Chondrocyte (in vitro differentiated cells): Measurements from ENCODE around the gene HRNR. TPM values are rescaled to one million over a fixed set of nuclear protein-coding genes. Genes with fewer than 3 reads are reported as not detected.
A peak's percentile ranks its signal among the peaks of the same experiment; 100 is the strongest.
"Not testable (repeated sequence)": the region's sequence is repeated elsewhere in the genome, so short reads cannot be mapped to it uniquely, and the experiment has no call there.

Experiments
- DNase-seq: peaks from one replicate; pipeline ENCODE4 v3.0.0; 2021; ENCODE audit warnings: mixed read lengths, low spot score
- H3K27ac Mint-ChIP-seq: one replicate; pipeline ENCODE4 v1.8.0; 2021; ENCODE audit warnings: mild to moderate bottlenecking, moderate library complexity, mixed read lengths; ENCODE audit not compliant: unreplicated experiment
- H3K27me3 Mint-ChIP-seq: 2 replicates; pipeline ENCODE4 v1.8.0; 2021; ENCODE audit warnings: low read depth, mixed read lengths
- H3K36me3 Mint-ChIP-seq: 2 replicates; pipeline ENCODE4 v1.8.0; 2021; ENCODE audit warnings: low read depth, mixed read lengths
- H3K4me1 Mint-ChIP-seq: 2 replicates; pipeline ENCODE4 v1.8.0; 2021; ENCODE audit warnings: low read depth, mild to moderate bottlenecking, mixed read lengths
- H3K4me3 Mint-ChIP-seq: one replicate; pipeline ENCODE4 v1.8.0; 2021; ENCODE audit warnings: mild to moderate bottlenecking, moderate library complexity, mixed read lengths; ENCODE audit not compliant: unreplicated experiment
- H3K9me3 Mint-ChIP-seq: 2 replicates; pipeline ENCODE4 v1.8.0; 2021; ENCODE audit warnings: low read depth, mixed read lengths
- total RNA-seq: library from RNA; stranded (reverse); gene quantifications from 3 replicates; pipeline ENCODE4 v1.2.1, GENCODE V29; 2021
- TF ChIP-seq, protein P1 (sequence below): fragments of 200-600 bp; sonication (generic); IDR thresholded peaks from 2 replicates; pipeline ENCODE4 v1.5.0; 2021; ENCODE audit warnings: antibody characterized with exemption, mild to moderate bottlenecking, moderate library complexity

HRNR gene
- total RNA-seq, 1 donor from 2014 or later, result not detected

GRCh38 chr1:152237093-152237492 is 13.1 kb upstream of the HRNR start:
- no peaks in the 10 kb centered on the region for H3K36me3 Mint-ChIP-seq
- no peaks in the 10 kb centered on the region for H3K27me3 Mint-ChIP-seq
- H3K4me1 Mint-ChIP-seq, result no peaks in the 10 kb centered on the region
- no peak for DNase-seq
- H3K4me3 Mint-ChIP-seq, result no peak overlapping the region
- TF ChIP-seq, protein P1, sequence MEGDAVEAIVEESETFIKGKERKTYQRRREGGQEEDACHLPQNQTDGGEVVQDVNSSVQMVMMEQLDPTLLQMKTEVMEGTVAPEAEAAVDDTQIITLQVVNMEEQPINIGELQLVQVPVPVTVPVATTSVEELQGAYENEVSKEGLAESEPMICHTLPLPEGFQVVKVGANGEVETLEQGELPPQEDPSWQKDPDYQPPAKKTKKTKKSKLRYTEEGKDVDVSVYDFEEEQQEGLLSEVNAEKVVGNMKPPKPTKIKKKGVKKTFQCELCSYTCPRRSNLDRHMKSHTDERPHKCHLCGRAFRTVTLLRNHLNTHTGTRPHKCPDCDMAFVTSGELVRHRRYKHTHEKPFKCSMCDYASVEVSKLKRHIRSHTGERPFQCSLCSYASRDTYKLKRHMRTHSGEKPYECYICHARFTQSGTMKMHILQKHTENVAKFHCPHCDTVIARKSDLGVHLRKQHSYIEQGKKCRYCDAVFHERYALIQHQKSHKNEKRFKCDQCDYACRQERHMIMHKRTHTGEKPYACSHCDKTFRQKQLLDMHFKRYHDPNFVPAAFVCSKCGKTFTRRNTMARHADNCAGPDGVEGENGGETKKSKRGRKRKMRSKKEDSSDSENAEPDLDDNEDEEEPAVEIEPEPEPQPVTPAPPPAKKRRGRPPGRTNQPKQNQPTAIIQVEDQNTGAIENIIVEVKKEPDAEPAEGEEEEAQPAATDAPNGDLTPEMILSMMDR, result no peak
- peaks cover 11% of the 10 kb centered on the region for H3K9me3 Mint-ChIP-seq
- no peak overlapping the region for H3K27ac Mint-ChIP-seq

DNA sequence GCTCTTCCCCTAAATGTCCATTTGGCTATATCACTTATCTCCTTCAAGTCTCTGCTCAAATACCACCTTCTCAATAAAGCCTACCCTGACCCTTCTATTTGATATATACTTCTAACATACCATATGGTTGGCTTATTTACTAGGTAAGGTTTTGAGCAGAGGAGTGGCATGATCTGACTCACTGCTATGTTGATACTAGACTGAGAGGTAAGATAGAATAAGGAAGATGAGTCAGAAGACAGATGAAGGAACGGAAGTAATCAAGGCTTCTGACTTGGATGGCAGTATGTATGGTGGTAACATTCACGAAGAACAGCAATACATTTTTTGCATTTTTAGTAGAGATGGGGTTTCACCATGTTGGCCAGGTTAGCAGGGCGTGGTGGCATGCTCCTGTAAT is 4.8 kb upstream of the HRNR start:
- Mint-ChIP-seq H3K9me3 (no peaks in the 10 kb centered on the region), H3K4me1 (no peaks in the 10 kb centered on the region), H3K27ac (no peak overlapping the region), H3K27me3 (peaks cover 9% of the 10 kb centered on the region), H3K36me3 (no peaks in the 10 kb centered on the region), H3K4me3 (no peak overlapping the region)
- DNase-seq, result no peak
- TF ChIP-seq, protein P1, result no peak

DNA sequence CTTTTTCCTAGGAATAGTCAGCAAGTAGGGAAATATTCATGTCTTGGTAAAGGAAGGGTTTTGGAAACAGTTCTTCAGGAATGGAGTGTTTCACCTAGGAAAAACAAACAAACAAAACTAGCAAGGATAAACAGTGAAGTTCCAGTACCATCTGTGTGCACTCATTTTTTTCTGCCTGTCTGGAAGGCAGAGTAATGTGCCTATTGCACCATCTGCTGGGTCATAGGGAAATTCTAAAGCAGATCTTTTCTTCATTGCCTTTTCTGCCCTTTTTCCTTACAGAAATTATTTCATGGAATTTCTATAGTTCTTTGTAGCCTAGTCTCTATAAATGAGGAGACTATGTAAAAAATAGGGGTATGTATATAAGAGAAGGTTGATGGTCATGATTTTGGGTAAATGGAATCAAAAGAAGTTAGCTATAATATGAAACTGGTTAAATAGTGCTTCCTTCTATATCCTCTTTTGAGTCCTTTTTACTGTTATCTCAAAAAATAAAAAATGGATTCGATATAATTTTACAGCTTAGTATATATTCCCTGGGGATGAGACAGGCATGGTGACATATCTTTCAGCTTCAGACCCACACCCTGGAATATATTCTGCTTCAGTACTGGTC is 3.4 kb upstream of the HRNR start:
- Mint-ChIP-seq H3K4me3 (no peak overlapping the region), H3K27ac (no peak overlapping the region), H3K36me3 (no peaks in the 10 kb centered on the region), H3K4me1 (no peaks in the 10 kb centered on the region), H3K9me3 (no peaks in the 10 kb centered on the region), H3K27me3 (peaks cover 9% of the 10 kb centered on the region)
- DNase-seq, result no peak
- TF ChIP-seq, protein P1, result peak; percentile 52

DNA sequence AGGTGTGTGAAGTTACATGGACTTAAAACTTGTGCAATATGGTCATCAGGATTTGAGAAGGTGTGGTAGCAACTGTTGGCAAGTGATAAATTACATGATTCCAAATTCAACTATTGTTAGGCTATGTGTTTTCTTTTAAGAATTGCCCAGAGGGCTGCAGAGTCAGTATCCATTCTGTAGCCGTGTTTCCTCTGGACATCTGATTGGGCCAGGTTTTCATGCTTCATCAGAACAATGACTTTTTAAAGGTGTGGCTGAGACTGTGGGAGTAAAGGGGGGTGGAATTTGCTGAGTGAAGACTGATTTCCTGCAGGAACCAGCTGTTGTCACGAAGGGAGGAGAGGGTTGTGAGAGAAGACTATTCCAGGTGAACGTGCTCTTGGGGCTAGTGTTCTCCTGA is 1.7 kb upstream of the HRNR start:
- TF ChIP-seq, protein P1, result no peak
- Mint-ChIP-seq H3K4me3 (no peak overlapping the region), H3K9me3 (peaks cover 2% of the 10 kb centered on the region), H3K36me3 (no peaks in the 10 kb centered on the region), H3K27me3 (peaks cover 8% of the 10 kb centered on the region), H3K27ac (no peak overlapping the region), H3K4me1 (no peaks in the 10 kb centered on the region)
- DNase-seq, result no peak

DNA sequence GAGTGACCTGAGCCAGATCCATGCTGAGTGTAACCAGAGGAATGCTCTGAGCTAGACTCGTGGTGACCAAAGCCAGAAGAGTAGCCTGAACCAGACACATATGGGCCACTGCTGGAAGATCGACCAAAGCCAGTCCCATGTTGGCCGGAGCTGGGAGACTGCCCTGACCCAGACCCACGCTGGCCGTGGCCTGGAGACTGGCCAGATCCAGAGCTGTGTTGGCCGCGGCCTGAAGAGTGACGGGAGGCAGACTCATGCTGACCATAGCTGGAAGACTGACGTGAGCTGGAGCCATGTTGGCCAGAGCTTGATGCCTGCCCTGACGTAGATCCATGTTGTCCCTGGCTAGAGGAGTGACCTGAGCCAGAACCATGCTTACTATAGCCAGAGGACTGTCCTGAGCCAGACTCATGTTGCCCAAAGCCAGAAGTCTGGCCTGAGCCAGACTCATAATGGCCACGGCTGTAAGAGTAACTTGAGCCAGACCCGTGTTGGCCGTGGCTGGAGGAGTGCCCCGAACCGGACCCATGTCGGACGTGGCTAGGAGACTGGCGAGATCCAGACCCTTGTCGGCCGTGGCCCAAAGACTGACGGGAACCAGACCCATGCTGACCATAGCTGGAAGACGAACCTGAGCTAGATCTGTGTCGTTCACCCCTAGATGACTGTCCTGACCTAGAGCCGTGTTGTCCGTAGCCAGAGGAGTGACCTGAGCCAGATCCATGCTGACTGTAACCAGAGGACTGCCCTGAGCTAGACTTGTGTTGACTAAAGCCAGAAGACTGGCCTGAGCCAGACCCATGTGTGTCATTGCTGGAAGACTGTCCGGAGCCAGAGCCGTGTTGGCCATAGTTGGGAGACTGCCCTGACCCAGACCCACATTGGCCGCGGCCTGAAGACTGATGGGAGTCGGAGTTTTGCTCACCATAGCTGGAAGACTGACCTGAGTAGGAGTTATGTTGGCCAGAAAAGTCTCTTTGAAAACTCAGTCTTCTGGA is 3.5 kb downstream of the HRNR start:
- no peaks in the 10 kb centered on the region for H3K36me3 Mint-ChIP-seq
- peaks cover 28% of the 10 kb centered on the region for H3K9me3 Mint-ChIP-seq
- peaks cover 4% of the 10 kb centered on the region for H3K27me3 Mint-ChIP-seq
- TF ChIP-seq, protein P1, result no peak
- DNase-seq, result peak; percentile 77
- H3K27ac Mint-ChIP-seq, result no peak overlapping the region
- H3K4me3 Mint-ChIP-seq, result no peak overlapping the region
- no peaks in the 10 kb centered on the region for H3K4me1 Mint-ChIP-seq

DNA sequence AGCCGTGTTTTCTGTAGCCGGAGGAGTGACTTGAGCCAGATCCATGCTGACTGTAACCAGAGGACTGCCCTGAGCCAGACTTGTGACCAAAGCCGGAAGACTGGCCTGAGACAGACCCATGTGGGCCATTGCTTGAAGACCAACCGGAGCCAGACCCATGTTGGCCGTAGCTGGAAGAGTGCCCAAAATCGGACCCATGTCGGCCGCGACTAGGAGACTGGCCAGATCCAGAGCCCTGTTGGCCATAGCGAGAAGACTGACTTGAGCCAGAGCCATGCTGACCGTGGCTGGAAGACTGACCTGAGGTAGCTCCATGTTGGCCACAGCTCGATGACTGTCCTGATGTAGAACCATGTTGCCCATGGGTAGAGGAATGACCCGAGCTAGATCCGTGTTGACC is 4.6 kb downstream of the HRNR start:
- H3K36me3 Mint-ChIP-seq, H3K4me3 Mint-ChIP-seq: not testable (repeated sequence)
- H3K9me3 Mint-ChIP-seq, result peaks cover 28% of the 10 kb centered on the region

More for the DNA sequence above, 4.6 kb downstream of the HRNR start:
- peak; percentile 44 for DNase-seq
- not testable (repeated sequence) for H3K27me3 Mint-ChIP-seq, H3K27ac Mint-ChIP-seq, H3K4me1 Mint-ChIP-seq
